Large intestine (tissue), 3 donors: ENCODE results near the gene AMOTL1. TPM values are rescaled to one million over a fixed set of nuclear protein-coding genes. Genes with fewer than 3 reads are reported as not detected.

Source experiments
- DNase-seq, 2 donors: peaks; one replicate each; pipeline versions ENCODE4 v3.0.0 to v3.0.0-alpha.2; 2013
- H3K27ac ChIP-seq: one replicate; pipeline ENCODE4 v1.5.1; 2013; ENCODE audit warnings: low read length
- H3K27me3 ChIP-seq: 2 replicates; pipeline ENCODE4 v1.6.1; 2013; ENCODE audit warnings: low read length; ENCODE audit not compliant: control insufficient read depth, insufficient read depth
- H3K36me3 ChIP-seq: 2 replicates; pipeline ENCODE4 v1.6.1; 2013; ENCODE audit warnings: low read length; ENCODE audit not compliant: control insufficient read depth, insufficient read depth
- H3K4me1 ChIP-seq: one replicate; pipeline ENCODE4 v1.6.1; 2013; ENCODE audit warnings: low read length; ENCODE audit not compliant: control insufficient read depth, insufficient read depth
- H3K4me3 ChIP-seq: one replicate; pipeline ENCODE4 v1.5.1; 2013; ENCODE audit warnings: low read length
- H3K9me3 ChIP-seq: one replicate; pipeline ENCODE4 v1.6.1; 2013; ENCODE audit warnings: mild to moderate bottlenecking, low read depth, low read length, moderate library complexity; ENCODE audit not compliant: control insufficient read depth
- WGBS: methylation state at CpG from one replicate; pipeline ENCODE4 v1.1.5; 2013; ENCODE audit warnings: low lambda C conversion rate; ENCODE audit not compliant: insufficient coverage; 5-methylcytosine and 5-hydroxymethylcytosine counted together
- polyA plus RNA-seq: library from polyadenylated mRNA; unstranded; fragments of 120-200 nt; gene quantifications from one replicate; pipeline ENCODE4 v1.2.1, GENCODE V29; 2013

Gene AMOTL1
- polyA plus RNA-seq, 1 donor: 15.5 TPM

- H3K9me3 ChIP-seq: peaks cover 3% of the 10 kb centered on the region
- H3K36me3 ChIP-seq: no peaks in the 10 kb centered on the region
- no peaks in the 10 kb centered on the region for H3K27me3 ChIP-seq
- no peak overlapping the region for H3K27ac ChIP-seq
- H3K4me3 ChIP-seq: no peak overlapping the region
- DNase-seq: no peak
- WGBS: no CpG with 5 or more reads among the region's 2 CpGs
- peaks cover 16% of the 10 kb centered on the region for H3K4me1 ChIP-seq
Observed at GRCh38 chr11:94923004-94923334, 154.8 kb downstream of the AMOTL1 start.

- H3K9me3 ChIP-seq: peaks cover 3% of the 10 kb centered on the region
- peak in 1 of 2 donors; percentile 16 for DNase-seq
- peaks cover 16% of the 10 kb centered on the region for H3K4me1 ChIP-seq
- no CpG with 5 or more reads among the region's 6 CpGs for WGBS
- H3K4me3 ChIP-seq: no peak overlapping the region
- H3K36me3 ChIP-seq: no peaks in the 10 kb centered on the region
- no peak overlapping the region for H3K27ac ChIP-seq
- no peaks in the 10 kb centered on the region for H3K27me3 ChIP-seq
Observed at GRCh38 chr11:94924171-94924572, 156.0 kb downstream of the AMOTL1 start.

GRCh38 chr11:94924612-94925011 is 156.5 kb downstream of the AMOTL1 start:
- 89% methylated on average over 1 of the region's 5 CpGs for WGBS
- no peak for DNase-seq
- Histone ChIP-seq H3K4me1 (peaks cover 16% of the 10 kb centered on the region), H3K27me3 (no peaks in the 10 kb centered on the region), H3K4me3 (no peak overlapping the region), H3K27ac (peak overlapping the region; percentile 21), H3K36me3 (no peaks in the 10 kb centered on the region), H3K9me3 (peaks cover 3% of the 10 kb centered on the region)

- peaks cover 3% of the 10 kb centered on the region for H3K9me3 ChIP-seq
- DNase-seq: peak in 1 of 2 donors; percentile 20
- no CpG with 5 or more reads among the region's 7 CpGs for WGBS
- peaks cover 16% of the 10 kb centered on the region for H3K4me1 ChIP-seq
- H3K27ac ChIP-seq: no peak overlapping the region
- H3K4me3 ChIP-seq: no peak overlapping the region
- H3K27me3 ChIP-seq: no peaks in the 10 kb centered on the region
- no peaks in the 10 kb centered on the region for H3K36me3 ChIP-seq
Observed at GRCh38 chr11:94925422-94926270, 157.5 kb downstream of the AMOTL1 start.

GRCh38 chr11:94926271-94926625 is 158.1 kb downstream of the AMOTL1 start:
- no peak for DNase-seq
- Histone ChIP-seq H3K4me1 (peaks cover 16% of the 10 kb centered on the region), H3K36me3 (no peaks in the 10 kb centered on the region), H3K9me3 (peaks cover 3% of the 10 kb centered on the region), H3K4me3 (no peak overlapping the region), H3K27ac (peak overlapping the region; percentile 13), H3K27me3 (no peaks in the 10 kb centered on the region)

Other genes with a start within 250 kb of the AMOTL1 start
- 21.6 TPM for gene FUT4, start 224.4 kb upstream of the AMOTL1 start, polyA plus RNA-seq
- gene PIWIL4, start 201.0 kb upstream of the AMOTL1 start, polyA plus RNA-seq: 16.0 TPM
- gene CWC15, start 205.2 kb downstream of the AMOTL1 start, polyA plus RNA-seq: 68.0 TPM
- gene KDM4D, start 205.4 kb downstream of the AMOTL1 start, polyA plus RNA-seq: 0.67 TPM